ENCODE data around the gene SOCS7.

SOCS7 gene

GRCh38 chr17:38329284-38329683 is 22.4 kb upstream of the SOCS7 start:
- FAIRE-seq: no peak
- TF ChIP-seq POLR2A (IDR thresholded peaks at IDR 0.05; ENCODE audit: low read depth, low read length): no peak
- DNase-seq (ENCODE audit: insufficient read length, low spot score): no peak

GRCh38 chr17:38329808-38330730 is 21.6 kb upstream of the SOCS7 start:
- no peak for TF ChIP-seq POLR2A (IDR thresholded peaks at IDR 0.05; ENCODE audit: low read depth, low read length)
- DNase-seq (ENCODE audit: insufficient read length, low spot score) (peak; percentile 40), FAIRE-seq (no peak)

GRCh38 chr17:38330941-38331411 is 20.7 kb upstream of the SOCS7 start:
- TF ChIP-seq POLR2A (IDR thresholded peaks at IDR 0.05; ENCODE audit: low read depth, low read length): no peak
- FAIRE-seq (no peak), DNase-seq (ENCODE audit: insufficient read length, low spot score) (no peak)

- no peak for FAIRE-seq
- no peak for TF ChIP-seq POLR2A (IDR thresholded peaks at IDR 0.05; ENCODE audit: low read depth, low read length)
These were observed 18.9 kb upstream of the SOCS7 start for GRCh38 chr17:38332735-38333134.

GRCh38 chr17:38333635-38334295 is 17.9 kb upstream of the SOCS7 start:
- no peak for TF ChIP-seq POLR2A (IDR thresholded peaks at IDR 0.05; ENCODE audit: low read depth, low read length)
- FAIRE-seq (no peak), DNase-seq (ENCODE audit: insufficient read length, low spot score) (peak; percentile 53)

More at GRCh38 chr17:38332735-38333134, 18.9 kb upstream of the SOCS7 start:
- DNase-seq (ENCODE audit: insufficient read length, low spot score): no peak

- FAIRE-seq (no peak), DNase-seq (ENCODE audit: insufficient read length, low spot score) (no peak)
- no peak for TF ChIP-seq POLR2A (IDR thresholded peaks at IDR 0.05; ENCODE audit: low read depth, low read length)
These were observed 16.9 kb upstream of the SOCS7 start for GRCh38 chr17:38334480-38335364.

- DNase-seq (ENCODE audit: insufficient read length, low spot score) (no peak), FAIRE-seq (no peak)
- no peak for TF ChIP-seq POLR2A (IDR thresholded peaks at IDR 0.05; ENCODE audit: low read depth, low read length)
These were observed 14.8 kb upstream of the SOCS7 start for GRCh38 chr17:38336838-38337237.

- TF ChIP-seq POLR2A (IDR thresholded peaks at IDR 0.05; ENCODE audit: low read depth, low read length): no peak
- FAIRE-seq (no peak), DNase-seq (ENCODE audit: insufficient read length, low spot score) (no peak)
These were observed 13.6 kb upstream of the SOCS7 start for GRCh38 chr17:38338053-38338452.

- DNase-seq (ENCODE audit: insufficient read length, low spot score) (no peak), FAIRE-seq (no peak)
- no peak for TF ChIP-seq POLR2A (IDR thresholded peaks at IDR 0.05; ENCODE audit: low read depth, low read length)
These were observed 13.1 kb upstream of the SOCS7 start for GRCh38 chr17:38338535-38338934.

- FAIRE-seq: no peak
- TF ChIP-seq POLR2A (IDR thresholded peaks at IDR 0.05; ENCODE audit: low read depth, low read length): no peak
- DNase-seq (ENCODE audit: insufficient read length, low spot score): no peak
These were observed 11.8 kb upstream of the SOCS7 start for GRCh38 chr17:38339891-38340290.

- FAIRE-seq: no peak
- TF ChIP-seq POLR2A (IDR thresholded peaks at IDR 0.05; ENCODE audit: low read depth, low read length): no peak
- DNase-seq (ENCODE audit: insufficient read length, low spot score): peak; percentile 42
These were observed 10.5 kb upstream of the SOCS7 start for GRCh38 chr17:38341035-38341721.

GRCh38 chr17:38342886-38343607 is 8.6 kb upstream of the SOCS7 start:
- TF ChIP-seq POLR2A (IDR thresholded peaks at IDR 0.05; ENCODE audit: low read depth, low read length): no peak
- FAIRE-seq (no peak), DNase-seq (ENCODE audit: insufficient read length, low spot score) (no peak)

Measured in H54 (cell line).